GM21447 (cell line): Measurements from ENCODE around the gene SIGMAR1.

Source experiments
- ATAC-seq: cut with Tn5 transposase; IDR thresholded peaks from one replicate; pipeline ENCODE4 v1.9.1; 2021; ENCODE audit not compliant: unreplicated experiment

The SIGMAR1 gene

DNA sequence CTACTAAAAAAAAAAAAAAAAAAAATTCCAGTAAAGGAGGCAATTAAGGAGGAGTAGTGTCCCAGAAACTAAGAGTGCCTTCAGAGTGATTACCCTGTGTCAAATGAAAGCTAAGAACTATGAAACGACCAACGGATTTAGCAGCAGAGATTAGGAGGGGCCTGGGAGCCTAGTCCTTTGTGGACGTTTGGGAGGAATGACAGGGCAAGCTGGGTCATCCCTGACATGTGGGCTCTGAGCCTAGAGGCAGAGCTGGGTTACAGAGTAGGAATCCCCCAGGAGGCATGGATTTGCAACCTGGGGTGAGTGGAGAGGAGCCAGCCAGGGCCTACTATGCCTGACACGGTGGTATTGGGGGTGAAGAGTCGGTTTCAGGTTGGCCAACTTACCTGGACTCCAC, 4.4 kb downstream of the SIGMAR1 start:
- no peak for ATAC-seq

GRCh38 chr9:34630402-34631154, 7.0 kb downstream of the SIGMAR1 start:
- ATAC-seq = no peak

GRCh38 chr9:34629491-34629808, 8.1 kb downstream of the SIGMAR1 start:
- no peak for ATAC-seq

DNA sequence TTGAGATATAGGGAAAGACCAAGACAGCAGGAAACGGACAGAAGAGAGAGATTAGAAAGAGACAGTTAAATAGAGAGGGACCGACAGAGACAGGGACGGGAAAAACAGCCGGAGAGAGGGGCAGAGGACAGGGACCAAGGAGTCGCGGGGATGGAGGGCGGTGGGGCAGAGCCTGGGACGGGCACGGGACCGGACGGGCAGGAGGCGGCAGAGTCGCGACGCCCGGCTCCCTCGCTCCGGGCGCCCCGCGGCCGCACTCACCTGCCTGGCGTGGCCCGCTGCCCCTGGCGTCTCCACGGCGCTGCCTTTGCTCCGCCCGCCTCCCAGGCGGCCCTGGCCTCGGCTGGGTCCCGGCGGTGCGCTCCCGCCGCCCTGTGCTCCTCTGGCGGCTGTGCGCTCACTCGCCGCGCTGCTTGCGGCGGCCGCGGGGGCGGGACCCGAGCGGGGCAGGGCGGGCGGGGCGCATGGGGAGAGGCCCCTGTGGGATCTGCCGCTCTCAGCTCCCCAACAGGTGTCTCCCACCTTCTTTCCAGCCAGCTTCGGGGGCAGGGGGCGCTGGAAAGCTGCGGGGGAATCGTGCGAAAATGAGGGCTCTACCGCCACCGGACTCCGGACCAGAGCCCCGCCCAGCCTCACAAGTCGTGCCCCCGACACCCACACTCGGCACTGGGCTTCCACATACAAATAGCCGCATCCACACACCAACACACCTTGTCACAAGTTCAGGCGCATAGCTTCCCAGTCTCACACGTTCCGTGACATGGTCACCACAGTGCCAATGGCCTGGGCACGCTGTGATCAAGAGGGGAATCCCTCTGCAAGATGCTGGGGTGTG, 8.7 kb downstream of the SIGMAR1 start, which contains the start of gene ARID3C:
Gene ARID3C (minus strand): TSS at position 411 of the 835 bp plus-strand sequence. CDS start 1,052 bp downstream, outside the sequence.
- no peak for ATAC-seq

DNA sequence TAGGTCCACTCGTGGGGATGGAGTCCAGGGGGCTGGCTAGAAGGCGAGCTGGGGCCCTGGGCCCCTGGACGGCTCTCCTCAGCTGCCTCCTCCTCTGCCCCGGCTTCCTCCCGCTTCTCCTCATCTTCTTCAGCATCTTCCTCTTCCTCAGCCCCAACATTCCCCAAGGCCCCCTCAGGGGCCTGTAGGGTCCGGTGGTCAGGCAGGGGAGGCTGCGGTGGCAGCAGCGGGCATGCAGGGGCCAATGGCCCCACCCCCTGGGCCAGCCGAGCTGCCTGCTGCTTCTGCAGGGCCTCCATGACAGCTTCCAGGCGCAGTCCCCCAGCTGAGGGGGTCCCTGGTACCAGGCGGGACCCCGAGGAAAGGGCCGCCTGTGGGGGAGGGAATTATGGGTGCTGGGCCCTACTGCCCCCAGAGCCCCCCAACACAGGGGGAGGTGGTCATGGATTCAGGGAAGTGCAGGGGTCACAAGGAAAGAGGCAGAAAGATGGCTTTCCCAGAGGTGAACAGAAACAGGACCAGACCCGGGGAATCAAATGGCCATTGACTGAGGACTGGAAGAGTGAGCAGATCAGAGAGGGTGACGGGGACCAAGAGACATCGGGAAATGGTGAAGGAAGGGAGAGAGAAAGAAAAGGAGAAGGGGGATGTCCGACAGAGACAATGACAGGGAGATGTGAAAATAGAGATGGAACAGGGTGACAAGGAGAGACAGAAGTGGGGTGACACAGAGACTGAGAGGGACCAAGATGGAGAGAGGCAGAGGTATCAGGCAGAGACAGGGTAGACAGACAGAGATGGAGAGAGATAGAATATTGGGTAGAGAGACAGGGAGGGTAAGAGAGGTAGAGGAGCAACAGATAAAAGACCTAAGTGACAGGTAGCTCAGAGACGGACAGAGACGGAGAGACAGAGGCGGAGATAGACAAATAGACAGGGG, 9.6 kb downstream of the SIGMAR1 start:
- no peak for ATAC-seq

DNA sequence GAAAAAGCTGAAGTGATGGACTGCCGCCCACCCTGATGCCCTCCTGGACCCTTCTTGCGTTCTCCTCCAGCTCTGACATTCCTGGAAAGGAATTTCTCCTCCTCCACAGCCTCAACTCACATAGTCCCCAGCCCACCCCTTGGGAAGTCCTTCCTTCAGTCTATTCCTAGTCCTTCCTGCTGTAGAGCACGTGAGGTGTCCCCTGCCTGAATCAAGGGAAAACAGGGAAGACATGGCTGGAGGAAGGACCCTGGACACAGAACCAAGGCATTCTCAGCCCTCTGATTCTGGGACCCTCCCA, 12.5 kb downstream of the SIGMAR1 start:
- no peak for ATAC-seq

- no peak for ATAC-seq
Observed at GRCh38 chr9:34624475-34625185, 13.0 kb downstream of the SIGMAR1 start.

- no peak for ATAC-seq
Observed at GRCh38 chr9:34623374-34624235, 14.0 kb downstream of the SIGMAR1 start.

- ATAC-seq = peak; percentile 99
Observed at GRCh38 chr9:34620061-34620994, 17.3 kb downstream of the SIGMAR1 start, which contains the start of gene DCTN3. DCTN3 (minus strand) TSS chr9:34620495; CDS start chr9:34620464, 31 bp downstream.

DNA sequence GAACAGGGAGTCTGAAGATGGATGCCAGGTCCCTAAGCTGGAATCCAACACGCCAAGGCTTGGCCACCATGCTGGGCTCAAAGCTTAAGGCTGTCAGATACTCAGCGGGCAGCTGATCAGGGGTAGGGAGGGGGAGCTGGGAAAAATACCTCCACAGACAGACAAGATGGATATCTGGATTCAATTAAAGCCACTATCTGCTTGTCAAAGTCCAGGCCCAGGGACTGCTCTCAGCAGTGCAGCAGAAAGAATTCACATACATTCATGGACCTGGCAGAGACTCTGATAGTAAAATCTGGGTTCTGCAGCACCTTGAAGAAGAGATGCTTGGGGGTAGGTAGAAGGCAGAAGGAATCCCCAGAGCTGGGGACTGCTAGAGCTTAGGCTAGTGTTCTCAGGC, 22.5 kb downstream of the SIGMAR1 start:
- ATAC-seq = no peak

GRCh38 chr9:34612788-34613390, 24.7 kb downstream of the SIGMAR1 start:
- peak; percentile 55 for ATAC-seq

DNA sequence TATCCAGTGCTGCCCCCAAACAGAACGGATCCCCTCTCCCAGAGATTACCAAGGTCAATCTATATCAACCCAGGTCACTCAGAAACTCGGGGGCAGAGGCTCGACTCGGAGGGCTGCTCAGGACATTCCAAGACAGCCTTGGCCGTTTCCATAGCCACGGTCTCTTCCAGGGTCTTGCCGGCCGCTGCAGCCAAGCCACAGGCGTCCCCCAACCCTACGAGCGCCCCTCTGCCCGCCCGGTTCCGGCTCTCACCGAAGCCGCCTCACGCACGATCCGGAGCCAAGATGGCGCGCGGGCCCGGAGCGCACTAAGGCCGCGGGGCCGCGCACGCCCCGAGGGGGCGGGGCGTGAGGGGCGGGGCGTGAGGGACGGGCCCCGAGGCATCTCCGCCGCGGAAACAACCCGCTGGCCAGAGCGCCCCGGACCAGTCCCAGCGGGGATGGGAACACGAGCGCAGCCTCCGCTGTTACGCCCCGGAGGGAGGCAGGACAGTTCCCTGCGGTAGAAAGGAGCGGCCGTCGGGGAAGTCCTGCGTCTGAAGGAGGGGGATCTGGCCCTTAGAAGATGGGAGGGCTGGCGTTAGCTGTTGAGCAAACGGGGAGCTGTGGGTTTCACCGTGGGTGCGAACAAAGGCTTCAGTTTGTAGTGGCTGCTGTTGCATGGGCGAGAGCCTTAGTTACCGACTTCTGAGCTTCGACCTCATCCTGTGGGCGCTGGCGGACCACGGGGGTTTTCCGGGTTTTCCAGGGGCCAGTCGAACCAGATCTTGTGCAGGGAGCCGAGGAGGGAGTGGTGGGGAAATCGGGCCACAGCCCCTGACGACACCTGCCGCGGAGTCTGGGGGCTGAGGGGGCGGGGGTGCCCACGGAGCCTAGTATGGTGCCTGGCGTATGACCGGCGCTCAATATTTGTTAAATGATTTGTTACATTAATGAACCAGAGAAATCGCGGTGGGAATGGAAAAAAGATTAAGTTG, 25.5 kb downstream of the SIGMAR1 start, which contains the start of gene RPP25L:
Gene RPP25L (minus strand): TSS at position 287 of the 977 bp plus-strand sequence. CDS start 801 bp downstream, outside the sequence.
- peak; percentile 69 for ATAC-seq

- ATAC-seq = peak; percentile 25
Observed at GRCh38 chr9:34611251-34611810, 26.3 kb downstream of the SIGMAR1 start.

- no peak for ATAC-seq
Observed at GRCh38 chr9:34610434-34611206, 27.0 kb downstream of the SIGMAR1 start.

- ATAC-seq = no peak
Observed at GRCh38 chr9:34607331-34607730, 30.3 kb downstream of the SIGMAR1 start.

- ATAC-seq = no peak
Observed at GRCh38 chr9:34606905-34607304, 30.7 kb downstream of the SIGMAR1 start.
